Measurements from ENCODE around the gene TLE7. TPM values are rescaled to one million over a fixed set of nuclear protein-coding genes. Genes with fewer than 3 reads are reported as not detected.

TLE7 gene
- total RNA-seq (2022) (not detected in 2 replicates), Bru-seq, nascent RNA (not detected), BruChase-seq, experiment 1, labeled RNA remaining after a 6-hour chase (not detected), BruChase-seq, experiment 2, labeled RNA remaining after a 2-hour chase (not detected)
- long read RNA-seq, result 0 reads

GRCh38 chr16:71442051-71442440, at the start of gene TLE7:
Gene TLE7, minus strand, starts transcription at chr16:71442054. Its CDS starts 8,730 bp downstream, at chr16:71433324.
- Mint-ChIP-seq H3K36me3 (ENCODE audit: insufficient read depth, unreplicated experiment) (peaks cover 7% of the 10 kb centered on the region), H3K27ac (ENCODE audit: unreplicated experiment) (no peak within 1 kb of the TSS), H3K4me1 (ENCODE audit: low read depth, unreplicated experiment) (no peaks in the 10 kb centered on the region), H3K27me3 (ENCODE audit: unreplicated experiment) (peaks cover 29% of the 10 kb centered on the region), H3K9me3 (ENCODE audit: low read depth, unreplicated experiment) (peaks cover 8% of the 10 kb centered on the region), H3K4me3 (ENCODE audit: low read depth, unreplicated experiment) (no peak within 1 kb of the TSS)
- intact Hi-C loops (cut with micrococcal nuclease; ENCODE audit: unreplicated experiment), result no loop called here
- no peak for DNase-seq
- CTCF ChIA-PET, result interaction anchor here (0.6 kb wide), 1 partner anchor 247 kb away, joined by 7 read pairs; no protein-coding TSS in a partner anchor
- no TSS peak for BruUV-seq (replicated peaks)
- TF ChIP-seq CTCF (IDR thresholded peaks at IDR 0.05; ENCODE audit: unreplicated experiment), result no peak

GRCh38 chr16:71491054-71491453, 49.2 kb upstream of the TLE7 start:
- CTCF ChIA-PET, result interaction anchor here (0.9 kb wide), 1 partner anchor 12 kb away, joined by 4 read pairs; no protein-coding TSS in a partner anchor
- no peak overlapping the region for H3K4me3 Mint-ChIP-seq (ENCODE audit: low read depth, unreplicated experiment)
- no peaks in the 10 kb centered on the region for H3K9me3 Mint-ChIP-seq (ENCODE audit: low read depth, unreplicated experiment)
- no peaks in the 10 kb centered on the region for H3K4me1 Mint-ChIP-seq (ENCODE audit: low read depth, unreplicated experiment)
- no peaks in the 10 kb centered on the region for H3K27me3 Mint-ChIP-seq (ENCODE audit: unreplicated experiment)
- H3K36me3 Mint-ChIP-seq (ENCODE audit: insufficient read depth, unreplicated experiment), result no peaks in the 10 kb centered on the region
- no TSS peak for BruUV-seq (replicated peaks)
- DNase-seq, result no peak
- intact Hi-C loops (cut with micrococcal nuclease; ENCODE audit: unreplicated experiment), result no loop called here
- no peak for TF ChIP-seq CTCF (IDR thresholded peaks at IDR 0.05; ENCODE audit: unreplicated experiment)
- H3K27ac Mint-ChIP-seq (ENCODE audit: unreplicated experiment), result no peak overlapping the region

- DNase-seq, result no peak
- Mint-ChIP-seq H3K4me1 (ENCODE audit: low read depth, unreplicated experiment) (no peaks in the 10 kb centered on the region), H3K9me3 (ENCODE audit: low read depth, unreplicated experiment) (no peaks in the 10 kb centered on the region), H3K36me3 (ENCODE audit: insufficient read depth, unreplicated experiment) (no peaks in the 10 kb centered on the region), H3K27ac (ENCODE audit: unreplicated experiment) (no peak overlapping the region), H3K4me3 (ENCODE audit: low read depth, unreplicated experiment) (no peak overlapping the region), H3K27me3 (ENCODE audit: unreplicated experiment) (no peaks in the 10 kb centered on the region)
- BruUV-seq (replicated peaks), result no TSS peak
- CTCF ChIA-PET, result interaction anchor here (1.6 kb wide), 1 partner anchor 11 kb away, joined by 3 read pairs; no protein-coding TSS in a partner anchor
- intact Hi-C loops (cut with micrococcal nuclease; ENCODE audit: unreplicated experiment), result no loop called here
- no peak for TF ChIP-seq CTCF (IDR thresholded peaks at IDR 0.05; ENCODE audit: unreplicated experiment)
Observed at GRCh38 chr16:71490361-71490760, 48.5 kb upstream of the TLE7 start.

GRCh38 chr16:71489122-71489521, 47.3 kb upstream of the TLE7 start, which contains the start of gene ZNF19:
Gene ZNF19, minus strand, starts transcription at chr16:71489324. Its CDS starts 7,210 bp downstream, at chr16:71482114.
- no peak for TF ChIP-seq CTCF (IDR thresholded peaks at IDR 0.05; ENCODE audit: unreplicated experiment)
- DNase-seq, result no peak
- H3K36me3 Mint-ChIP-seq (ENCODE audit: insufficient read depth, unreplicated experiment), result peaks cover 7% of the 10 kb centered on the region
- CTCF ChIA-PET, result interaction anchor here (1.6 kb wide), 1 partner anchor 10 kb away, joined by 3 read pairs; no protein-coding TSS in a partner anchor
- BruUV-seq (replicated peaks), result no TSS peak
- no peak within 1 kb of the TSS for H3K27ac Mint-ChIP-seq (ENCODE audit: unreplicated experiment)
- H3K27me3 Mint-ChIP-seq (ENCODE audit: unreplicated experiment), result no peaks in the 10 kb centered on the region
- no peak within 1 kb of the TSS for H3K4me3 Mint-ChIP-seq (ENCODE audit: low read depth, unreplicated experiment)
- H3K9me3 Mint-ChIP-seq (ENCODE audit: low read depth, unreplicated experiment), result no peaks in the 10 kb centered on the region
- intact Hi-C loops (cut with micrococcal nuclease; ENCODE audit: unreplicated experiment), result no loop called here
- H3K4me1 Mint-ChIP-seq (ENCODE audit: low read depth, unreplicated experiment), result no peaks in the 10 kb centered on the region
